ENCODE data around the gene TMEM235.
A peak's percentile ranks its signal among the peaks of the same experiment; 100 is the strongest.

Gene TMEM235

DNA sequence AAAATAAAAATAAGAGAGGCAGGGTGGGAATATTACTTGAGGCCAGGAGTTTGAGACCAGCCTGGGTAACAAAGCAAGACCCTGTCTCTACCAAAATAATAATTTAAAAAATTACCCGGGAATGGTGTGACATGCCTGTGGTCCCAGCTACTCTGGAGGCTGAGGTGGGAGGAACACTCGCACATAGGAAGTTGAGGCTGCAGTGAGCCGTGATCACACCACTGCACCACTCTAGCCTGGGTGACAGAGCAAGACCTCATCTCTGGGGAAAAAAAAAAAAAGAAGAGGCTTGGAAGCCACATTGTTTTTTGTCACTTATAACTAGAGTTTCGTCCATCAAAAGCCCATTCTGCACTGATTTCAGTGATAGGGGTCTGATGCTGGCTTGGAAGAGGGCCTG lies 3.3 kb upstream of the TMEM235 start:
- Histone ChIP-seq H3K4me3 (ENCODE audit: severe bottlenecking) (no peak overlapping the region), H3K36me3 (ENCODE audit: low read depth) (peaks cover 11% of the 10 kb centered on the region), H3K9me3 (ENCODE audit: severe bottlenecking) (no peaks in the 10 kb centered on the region), H3K4me1 (ENCODE audit: insufficient read depth, poor library complexity, severe bottlenecking) (peaks cover 5% of the 10 kb centered on the region), H3K27ac (ENCODE audit: poor library complexity, severe bottlenecking) (no peak overlapping the region), H3K27me3 (ENCODE audit: insufficient read depth, poor library complexity, severe bottlenecking) (peaks cover 28% of the 10 kb centered on the region)
- TF ChIP-seq, protein P1, sequence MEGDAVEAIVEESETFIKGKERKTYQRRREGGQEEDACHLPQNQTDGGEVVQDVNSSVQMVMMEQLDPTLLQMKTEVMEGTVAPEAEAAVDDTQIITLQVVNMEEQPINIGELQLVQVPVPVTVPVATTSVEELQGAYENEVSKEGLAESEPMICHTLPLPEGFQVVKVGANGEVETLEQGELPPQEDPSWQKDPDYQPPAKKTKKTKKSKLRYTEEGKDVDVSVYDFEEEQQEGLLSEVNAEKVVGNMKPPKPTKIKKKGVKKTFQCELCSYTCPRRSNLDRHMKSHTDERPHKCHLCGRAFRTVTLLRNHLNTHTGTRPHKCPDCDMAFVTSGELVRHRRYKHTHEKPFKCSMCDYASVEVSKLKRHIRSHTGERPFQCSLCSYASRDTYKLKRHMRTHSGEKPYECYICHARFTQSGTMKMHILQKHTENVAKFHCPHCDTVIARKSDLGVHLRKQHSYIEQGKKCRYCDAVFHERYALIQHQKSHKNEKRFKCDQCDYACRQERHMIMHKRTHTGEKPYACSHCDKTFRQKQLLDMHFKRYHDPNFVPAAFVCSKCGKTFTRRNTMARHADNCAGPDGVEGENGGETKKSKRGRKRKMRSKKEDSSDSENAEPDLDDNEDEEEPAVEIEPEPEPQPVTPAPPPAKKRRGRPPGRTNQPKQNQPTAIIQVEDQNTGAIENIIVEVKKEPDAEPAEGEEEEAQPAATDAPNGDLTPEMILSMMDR (IDR thresholded peaks at IDR 0.05; ENCODE audit: poor library complexity, severe bottlenecking) = no peak
- no peak for ATAC-seq (ENCODE audit: low read depth)
- no peak for DNase-seq (ENCODE audit: low spot score)

DNA sequence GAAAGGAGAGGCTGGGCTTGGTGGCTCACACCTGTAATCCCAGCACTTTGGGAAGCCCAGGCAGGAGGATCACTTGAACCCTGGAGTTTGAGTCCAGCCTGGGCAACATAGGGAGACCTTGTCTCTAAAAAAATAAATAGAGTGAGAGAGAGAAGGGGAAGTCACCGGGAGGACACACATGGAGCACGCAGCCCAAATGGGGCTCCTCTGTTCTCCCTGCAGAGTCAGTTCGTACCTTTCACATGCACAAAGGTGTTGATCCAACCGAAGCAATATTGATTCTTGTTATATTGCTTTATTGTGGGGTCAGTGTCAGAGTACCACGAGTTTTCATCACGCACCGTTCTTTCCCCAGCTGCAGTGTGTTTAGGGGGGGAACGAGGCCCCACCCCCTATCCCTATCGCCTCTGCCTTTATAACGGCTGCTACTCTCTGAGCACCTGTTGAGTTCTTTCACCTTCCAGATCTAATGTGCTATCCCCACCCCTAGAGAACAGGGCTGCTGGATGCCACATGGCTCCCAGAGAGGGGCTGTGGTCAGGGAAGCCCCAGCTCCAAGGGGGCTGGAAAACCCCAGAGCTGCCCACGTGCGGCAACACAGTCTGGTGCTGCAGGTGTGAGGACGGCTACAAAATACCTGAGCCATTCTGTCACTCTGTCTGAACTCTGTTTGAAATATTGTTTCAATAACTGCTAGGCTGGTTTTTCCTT lies 1.0 kb upstream of the TMEM235 start:
- H3K36me3 ChIP-seq (ENCODE audit: low read depth) = no peaks in the 10 kb centered on the region
- H3K27ac ChIP-seq (ENCODE audit: poor library complexity, severe bottlenecking) = no peak overlapping the region
- H3K27me3 ChIP-seq (ENCODE audit: insufficient read depth, poor library complexity, severe bottlenecking) = peaks cover 28% of the 10 kb centered on the region
- no peaks in the 10 kb centered on the region for H3K9me3 ChIP-seq (ENCODE audit: severe bottlenecking)
- ATAC-seq (ENCODE audit: low read depth) (peak; percentile 17; the same call in 2 of the 3 replicates), DNase-seq (ENCODE audit: low spot score) (no peak)
- H3K4me1 ChIP-seq (ENCODE audit: insufficient read depth, poor library complexity, severe bottlenecking) = peaks cover 5% of the 10 kb centered on the region
- TF ChIP-seq, protein P1 (IDR thresholded peaks at IDR 0.05; ENCODE audit: poor library complexity, severe bottlenecking) = no peak
- no peak overlapping the region for H3K4me3 ChIP-seq (ENCODE audit: severe bottlenecking)

DNA sequence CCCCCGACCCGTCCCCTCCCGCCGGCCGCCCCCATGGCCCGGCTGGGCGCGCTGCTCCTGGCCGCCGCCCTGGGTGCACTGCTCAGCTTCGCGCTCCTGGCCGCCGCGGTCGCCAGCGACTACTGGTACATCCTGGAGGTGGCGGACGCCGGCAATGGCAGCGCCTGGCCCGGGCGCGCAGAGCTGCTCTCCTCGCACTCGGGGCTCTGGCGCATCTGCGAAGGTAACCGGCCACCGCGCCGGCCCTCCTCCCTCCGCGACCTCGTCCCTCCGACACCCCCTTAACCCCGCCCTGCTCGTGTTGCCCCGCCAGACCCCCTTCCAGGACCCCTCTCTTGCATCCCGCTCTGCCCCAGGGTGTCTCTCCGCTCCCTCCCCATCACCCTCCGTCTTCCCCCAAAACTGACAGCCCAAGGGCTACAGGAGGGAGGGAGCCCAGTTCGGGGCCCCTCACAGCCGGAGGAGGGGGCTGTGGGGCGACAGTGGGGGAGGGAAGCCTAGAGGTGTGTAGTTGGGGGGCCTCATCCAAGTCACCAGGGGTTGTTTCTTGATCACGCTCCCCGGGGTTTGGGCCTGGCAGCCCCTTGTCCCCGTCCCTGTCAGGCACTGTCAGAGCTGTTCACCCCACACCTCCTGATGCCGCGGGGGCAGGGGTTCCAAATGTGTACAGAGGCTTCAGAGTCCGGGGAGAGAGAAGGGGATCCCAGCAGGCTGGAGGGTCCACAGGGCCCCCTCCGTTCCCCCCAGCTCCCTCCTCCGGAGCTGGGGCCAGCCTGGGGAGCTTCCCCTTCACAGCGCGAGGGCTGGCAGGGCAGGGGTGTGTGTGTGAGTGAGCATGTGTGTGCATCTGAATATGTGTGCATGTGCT lies 794 bp downstream of the TMEM235 start:
- H3K4me3 ChIP-seq (ENCODE audit: severe bottlenecking) = no peak overlapping the region
- peak; percentile 47; the same call in 1 of the 3 replicates for ATAC-seq (ENCODE audit: low read depth)
- H3K4me1 ChIP-seq (ENCODE audit: insufficient read depth, poor library complexity, severe bottlenecking) = no peaks in the 10 kb centered on the region
- H3K27me3 ChIP-seq (ENCODE audit: insufficient read depth, poor library complexity, severe bottlenecking) = peaks cover 28% of the 10 kb centered on the region
- DNase-seq (ENCODE audit: low spot score) = peak; percentile 63
- TF ChIP-seq, protein P1 (IDR thresholded peaks at IDR 0.05; ENCODE audit: poor library complexity, severe bottlenecking) = no peak
- no peaks in the 10 kb centered on the region for H3K36me3 ChIP-seq (ENCODE audit: low read depth)
- no peaks in the 10 kb centered on the region for H3K9me3 ChIP-seq (ENCODE audit: severe bottlenecking)
- no peak overlapping the region for H3K27ac ChIP-seq (ENCODE audit: poor library complexity, severe bottlenecking)

DNA sequence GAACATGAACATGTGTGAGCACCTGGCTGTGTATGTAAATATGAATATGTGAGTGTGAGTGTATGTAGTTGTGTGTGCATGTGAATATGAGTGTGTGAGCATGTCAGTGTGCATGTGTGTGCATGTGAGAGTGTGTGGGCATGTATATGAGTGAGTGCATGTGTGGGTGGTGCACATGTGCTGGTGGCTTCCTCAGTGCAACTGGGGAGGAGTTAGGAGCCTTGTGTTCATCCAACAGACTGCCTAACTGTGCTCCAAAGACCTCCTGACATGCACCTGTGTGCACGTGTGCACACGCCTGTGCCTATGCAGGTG lies 1.4 kb downstream of the TMEM235 start:
- no peak overlapping the region for H3K4me3 ChIP-seq (ENCODE audit: severe bottlenecking)
- H3K9me3 ChIP-seq (ENCODE audit: severe bottlenecking) = no peaks in the 10 kb centered on the region
- DNase-seq (ENCODE audit: low spot score) (no peak), ATAC-seq (ENCODE audit: low read depth) (no peak)
- H3K27me3 ChIP-seq (ENCODE audit: insufficient read depth, poor library complexity, severe bottlenecking) = peaks cover 28% of the 10 kb centered on the region
- TF ChIP-seq, protein P1 (IDR thresholded peaks at IDR 0.05; ENCODE audit: poor library complexity, severe bottlenecking) = no peak
- H3K27ac ChIP-seq (ENCODE audit: poor library complexity, severe bottlenecking) = no peak overlapping the region
- no peaks in the 10 kb centered on the region for H3K4me1 ChIP-seq (ENCODE audit: insufficient read depth, poor library complexity, severe bottlenecking)
- no peaks in the 10 kb centered on the region for H3K36me3 ChIP-seq (ENCODE audit: low read depth)

Data from RWPE2 (cell line).